HG03432 (cell line): ENCODE measurements around the gene OXER1.

Source experiments
- ATAC-seq: cut with Tn5 transposase; IDR thresholded peaks from one replicate; pipeline ENCODE4 v1.9.1; 2021; ENCODE audit warnings: mild to moderate bottlenecking, moderate library complexity; ENCODE audit not compliant: unreplicated experiment

The OXER1 gene, protein sequence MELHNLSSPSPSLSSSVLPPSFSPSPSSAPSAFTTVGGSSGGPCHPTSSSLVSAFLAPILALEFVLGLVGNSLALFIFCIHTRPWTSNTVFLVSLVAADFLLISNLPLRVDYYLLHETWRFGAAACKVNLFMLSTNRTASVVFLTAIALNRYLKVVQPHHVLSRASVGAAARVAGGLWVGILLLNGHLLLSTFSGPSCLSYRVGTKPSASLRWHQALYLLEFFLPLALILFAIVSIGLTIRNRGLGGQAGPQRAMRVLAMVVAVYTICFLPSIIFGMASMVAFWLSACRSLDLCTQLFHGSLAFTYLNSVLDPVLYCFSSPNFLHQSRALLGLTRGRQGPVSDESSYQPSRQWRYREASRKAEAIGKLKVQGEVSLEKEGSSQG

GRCh38 chr2:42764096-42764495 is at the start of gene OXER1:
TSS of gene OXER1 (minus strand) at chr2:42764135. CDS start at chr2:42764062, 73 bp downstream.
- ATAC-seq: no peak

DNA sequence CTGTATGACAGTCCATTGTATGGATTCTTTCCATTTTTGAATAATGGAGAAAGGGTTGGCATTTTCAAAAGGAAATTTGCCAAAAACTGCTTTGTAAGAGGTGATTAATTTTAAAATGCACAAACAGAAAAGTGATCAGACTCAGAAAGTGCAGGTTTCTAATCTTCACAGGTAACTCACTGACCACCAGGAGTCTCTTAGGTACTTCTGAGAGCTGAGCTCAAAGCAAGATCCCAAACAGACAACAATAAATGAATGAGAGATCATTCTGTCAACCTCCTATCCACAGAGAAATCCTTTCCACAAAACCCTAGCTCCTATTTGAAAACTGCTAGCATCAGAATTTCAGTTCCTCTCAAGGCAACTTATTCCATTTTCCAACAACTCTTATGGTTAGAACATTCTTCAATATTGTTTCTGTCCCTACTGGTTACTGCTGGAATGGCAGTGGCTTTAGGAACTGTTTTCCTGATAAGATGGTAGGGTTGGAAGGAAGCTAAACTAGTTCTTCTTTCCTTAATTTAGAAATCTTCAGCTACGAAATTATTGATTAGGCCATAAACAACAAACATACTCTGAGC is 49.1 kb upstream of the OXER1 start:
- no peak for ATAC-seq

- peak; percentile 11 for ATAC-seq
Measured at GRCh38 chr2:42810971-42811811, 47.3 kb upstream of the OXER1 start.

DNA sequence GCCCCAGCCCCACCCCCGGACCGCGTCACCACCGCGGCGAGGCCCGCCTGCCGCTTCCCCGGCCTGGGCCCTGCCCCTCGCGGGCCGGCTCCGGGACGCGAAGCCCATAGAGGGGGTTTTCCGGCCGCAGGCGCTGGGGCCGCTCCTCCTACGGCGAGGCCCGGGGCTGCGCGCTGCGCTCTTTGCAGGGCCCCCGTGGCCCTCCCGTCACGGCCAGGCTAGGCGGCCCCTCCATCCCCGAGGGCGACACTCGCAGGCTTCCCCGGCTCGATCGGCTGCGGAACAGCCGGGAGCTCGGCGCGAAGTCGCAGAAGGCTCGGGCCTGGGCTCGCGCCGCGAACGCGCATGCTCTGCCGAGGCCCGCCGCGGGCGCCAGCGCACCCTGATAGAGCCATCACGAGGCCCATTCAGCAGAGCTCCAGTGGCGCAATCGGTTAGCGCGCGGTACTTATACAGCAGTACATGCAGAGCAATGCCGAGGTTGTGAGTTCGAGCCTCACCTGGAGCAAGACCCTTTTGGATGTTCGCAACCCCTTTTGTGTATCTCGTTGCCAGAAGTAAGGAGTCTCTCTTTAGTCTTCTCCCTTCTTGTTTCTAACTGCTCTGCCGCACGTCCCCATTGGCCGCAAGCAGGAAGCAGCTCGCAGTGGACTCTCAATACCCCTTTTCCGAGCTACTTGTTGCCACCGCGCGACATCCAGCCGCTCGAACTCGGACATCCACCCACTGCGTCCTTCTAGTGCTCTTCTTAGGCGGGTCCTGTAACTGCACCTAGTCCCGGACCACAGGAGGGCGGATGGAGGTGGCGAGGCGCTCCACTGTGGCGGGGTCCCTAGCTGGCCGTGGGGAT is 46.4 kb upstream of the OXER1 start:
- ATAC-seq: peak; percentile 78

GRCh38 chr2:42809819-42810120 is 45.8 kb upstream of the OXER1 start:
- ATAC-seq: peak; percentile 53

GRCh38 chr2:42809131-42809818 is 45.3 kb upstream of the OXER1 start:
- no peak for ATAC-seq

- ATAC-seq: no peak
Measured at GRCh38 chr2:42808301-42808700, 44.4 kb upstream of the OXER1 start.

DNA sequence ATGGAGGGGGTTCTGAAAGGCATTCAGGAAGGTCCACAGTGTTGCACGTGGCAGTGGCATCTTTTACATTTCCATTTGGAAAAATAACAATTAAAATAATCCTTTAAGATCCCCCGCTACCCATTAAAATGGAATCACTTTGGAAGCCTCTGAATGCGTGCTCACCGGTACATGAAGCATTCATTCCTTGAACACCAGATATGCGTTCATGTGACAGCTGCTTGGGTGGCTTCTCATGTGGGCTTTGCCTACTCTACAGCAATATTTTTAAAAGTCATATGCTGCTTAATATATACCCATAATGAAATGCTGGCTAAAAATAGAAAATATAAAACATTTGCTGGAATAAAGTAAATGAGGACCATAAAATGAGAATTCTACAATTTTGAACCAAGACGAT is 42.9 kb upstream of the OXER1 start:
- no peak for ATAC-seq

DNA sequence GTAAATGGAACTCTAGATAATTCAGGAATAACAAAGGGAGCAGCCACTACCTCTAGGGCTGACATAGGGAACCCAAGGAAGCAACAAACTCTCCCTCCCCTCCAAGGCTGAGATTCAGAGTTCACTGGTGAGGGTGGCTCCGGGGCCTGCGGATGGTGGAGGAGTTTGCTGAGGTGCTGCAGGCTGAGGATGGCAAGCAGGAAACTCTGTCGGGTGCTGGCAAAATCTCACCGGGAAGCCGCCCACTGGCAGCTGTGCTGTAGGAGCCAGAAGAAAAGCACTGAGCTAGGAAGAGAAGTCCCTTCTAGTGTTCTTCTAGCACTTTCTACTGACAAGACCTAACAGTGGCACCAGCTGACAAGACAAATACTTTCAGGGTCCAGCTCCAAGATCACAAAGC is 41.0 kb upstream of the OXER1 start:
- no peak for ATAC-seq

GRCh38 chr2:42804338-42804737 is 40.4 kb upstream of the OXER1 start:
- ATAC-seq: no peak

DNA sequence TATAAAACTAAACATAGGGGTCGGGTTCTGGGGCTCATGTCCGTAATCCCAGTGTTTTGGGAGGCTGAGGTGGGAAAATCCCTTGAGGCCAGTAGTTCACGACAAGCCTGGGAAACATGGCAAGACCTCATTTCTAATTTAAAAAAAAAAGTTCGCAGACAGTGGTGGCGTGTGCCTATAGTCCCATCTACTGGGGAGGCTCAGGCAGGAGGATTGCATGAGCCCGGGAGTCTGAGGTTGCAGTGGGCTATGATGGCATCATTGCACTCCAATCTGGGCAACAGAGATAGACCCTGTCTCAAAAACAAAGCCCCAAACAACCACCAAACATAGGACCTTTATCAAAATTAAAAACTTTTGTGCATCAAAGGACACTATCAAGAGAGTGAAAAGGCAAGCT is 38.2 kb upstream of the OXER1 start:
- no peak for ATAC-seq

GRCh38 chr2:42801381-42801780 is 37.4 kb upstream of the OXER1 start:
- ATAC-seq: no peak

GRCh38 chr2:42800981-42801380 is 37.0 kb upstream of the OXER1 start:
- no peak for ATAC-seq

GRCh38 chr2:42800461-42800962 is 36.6 kb upstream of the OXER1 start:
- ATAC-seq: no peak

- ATAC-seq: no peak
Measured at GRCh38 chr2:42799881-42800280, 35.9 kb upstream of the OXER1 start.

DNA sequence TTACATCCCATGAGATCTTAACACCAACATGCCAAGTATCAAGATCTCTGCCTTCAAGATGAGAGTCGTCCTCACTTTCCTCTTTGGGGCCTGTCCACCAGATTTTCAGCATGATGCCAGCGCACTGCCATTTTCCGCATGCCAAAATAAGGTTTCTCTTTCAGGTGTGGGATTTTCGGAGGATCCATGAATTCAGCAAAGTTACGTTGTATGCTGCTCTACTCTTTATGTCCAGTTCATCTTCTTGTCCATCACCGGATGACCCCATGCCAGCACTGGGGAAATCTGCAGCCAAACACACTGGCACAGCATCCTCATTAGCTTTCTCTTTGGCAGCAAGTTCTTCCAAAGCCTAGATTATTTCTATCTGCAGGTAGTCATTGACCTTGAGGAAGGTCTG is 33.3 kb upstream of the OXER1 start:
- ATAC-seq: no peak

DNA sequence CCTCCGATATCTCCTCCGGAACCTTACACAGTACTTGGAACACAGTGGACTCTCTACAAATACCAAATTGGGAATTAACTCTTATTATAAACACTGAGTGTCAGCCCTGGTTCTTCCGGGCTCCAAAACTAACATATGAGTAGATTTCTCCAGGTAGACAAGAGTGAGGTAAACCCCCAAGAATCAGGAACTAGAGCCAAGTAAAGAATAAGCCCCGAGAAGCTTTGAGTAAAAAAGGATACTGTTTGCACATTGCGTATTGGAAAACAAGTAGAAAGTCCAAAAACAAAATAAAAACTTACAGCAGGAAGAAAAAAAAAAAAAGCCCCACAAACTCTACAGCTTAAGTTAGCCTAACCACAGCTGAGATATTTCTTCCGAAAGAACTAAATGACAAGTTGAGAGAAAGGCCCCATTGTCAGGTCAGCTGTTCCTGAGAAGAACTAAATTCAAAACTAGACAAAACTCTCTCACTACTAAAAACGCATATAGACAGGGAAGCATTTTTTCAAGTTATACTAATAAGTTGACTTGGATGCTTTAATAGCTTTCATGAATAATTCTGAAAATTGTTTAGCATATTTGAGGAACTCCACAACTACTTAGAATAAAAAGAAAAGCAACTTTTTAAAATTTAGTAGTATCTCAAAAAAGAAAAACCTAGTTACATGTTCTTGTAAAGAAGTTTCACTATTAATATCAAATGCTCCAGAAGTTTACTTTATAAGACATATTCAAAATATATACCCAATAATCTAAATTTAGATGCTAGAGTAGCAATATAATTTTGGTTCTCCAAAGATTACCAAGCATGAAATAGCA is 32.7 kb upstream of the OXER1 start:
- ATAC-seq: peak; percentile 40

DNA sequence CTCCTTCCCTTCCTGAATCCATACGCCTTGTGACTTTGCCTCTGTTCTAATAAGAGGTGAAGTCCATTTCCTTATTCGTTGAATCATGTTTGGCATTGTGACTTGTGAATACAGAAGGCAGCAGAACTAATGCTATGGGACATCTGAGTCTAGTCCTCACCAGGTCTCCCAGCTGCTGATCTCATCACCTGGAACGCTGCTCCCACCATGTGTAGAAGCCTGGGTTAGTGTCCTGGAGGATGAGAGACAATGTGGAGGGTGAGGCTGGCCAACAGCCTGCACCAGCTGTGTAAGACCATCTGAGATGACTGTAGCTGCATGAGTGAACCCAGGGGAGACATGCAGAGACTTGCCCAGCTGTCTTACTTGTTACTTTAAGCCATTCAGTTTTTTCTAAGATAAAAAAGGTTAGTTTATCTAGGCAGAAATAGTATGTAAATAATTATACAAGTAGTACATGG is 31.9 kb upstream of the OXER1 start:
- peak; percentile 52 for ATAC-seq

GRCh38 chr2:42795275-42795674 is 31.3 kb upstream of the OXER1 start:
- ATAC-seq: no peak
